HG03103 (cell line): ENCODE measurements around the gene INTS6L.

Experiments used
- ATAC-seq: cut with Tn5 transposase; IDR thresholded peaks from one replicate; pipeline ENCODE4 v1.9.1; 2021; ENCODE audit warnings: low read depth; ENCODE audit not compliant: unreplicated experiment

The INTS6L gene, protein sequence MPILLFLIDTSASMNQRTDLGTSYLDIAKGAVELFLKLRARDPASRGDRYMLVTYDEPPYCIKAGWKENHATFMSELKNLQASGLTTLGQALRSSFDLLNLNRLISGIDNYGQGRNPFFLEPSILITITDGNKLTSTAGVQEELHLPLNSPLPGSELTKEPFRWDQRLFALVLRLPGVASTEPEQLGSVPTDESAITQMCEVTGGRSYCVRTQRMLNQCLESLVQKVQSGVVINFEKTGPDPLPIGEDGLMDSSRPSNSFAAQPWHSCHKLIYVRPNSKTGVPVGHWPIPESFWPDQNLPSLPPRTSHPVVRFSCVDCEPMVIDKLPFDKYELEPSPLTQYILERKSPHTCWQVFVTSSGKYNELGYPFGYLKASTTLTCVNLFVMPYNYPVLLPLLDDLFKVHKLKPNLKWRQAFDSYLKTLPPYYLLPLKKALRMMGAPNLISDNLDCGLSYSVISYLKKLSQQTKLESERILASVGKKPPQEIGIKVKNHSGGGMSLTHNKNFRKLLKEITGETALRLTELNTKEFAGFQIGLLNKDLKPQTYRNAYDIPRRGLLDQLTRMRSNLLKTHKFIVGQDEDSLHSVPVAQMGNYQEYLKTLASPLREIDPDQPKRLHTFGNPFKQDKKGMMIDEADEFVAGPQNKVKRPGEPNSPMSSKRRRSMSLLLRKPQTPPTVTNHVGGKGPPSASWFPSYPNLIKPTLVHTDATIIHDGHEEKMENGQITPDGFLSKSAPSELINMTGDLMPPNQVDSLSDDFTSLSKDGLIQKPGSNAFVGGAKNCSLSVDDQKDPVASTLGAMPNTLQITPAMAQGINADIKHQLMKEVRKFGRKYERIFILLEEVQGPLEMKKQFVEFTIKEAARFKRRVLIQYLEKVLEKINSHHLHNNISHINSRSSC

GRCh38 chrX:135520553-135521404 is at the start of gene INTS6L:
Gene INTS6L, plus strand, starts transcription at chrX:135520660. Its CDS starts 333 bp downstream, at chrX:135520993.
- peak; percentile 69 for ATAC-seq

DNA sequence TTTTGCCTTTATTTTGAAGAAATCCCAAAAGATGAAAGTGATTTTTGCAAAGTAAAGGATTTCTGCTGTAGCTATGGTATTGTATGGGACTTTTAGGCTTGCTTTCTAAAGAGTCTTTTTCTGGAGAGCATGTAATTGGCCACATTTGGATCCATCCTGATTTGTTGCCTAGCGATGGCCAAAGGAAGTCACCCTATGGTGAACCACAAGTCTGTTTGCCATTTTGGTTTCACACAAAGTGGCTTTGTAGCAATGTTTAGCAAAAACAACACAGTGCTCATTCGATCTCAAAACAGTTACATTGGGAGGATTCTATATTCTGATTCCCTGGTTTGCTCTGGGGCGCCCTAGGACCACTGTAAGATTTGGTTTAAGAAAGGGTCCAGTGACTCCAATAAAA is 44.1 kb upstream of the INTS6L start:
- no peak for ATAC-seq

DNA sequence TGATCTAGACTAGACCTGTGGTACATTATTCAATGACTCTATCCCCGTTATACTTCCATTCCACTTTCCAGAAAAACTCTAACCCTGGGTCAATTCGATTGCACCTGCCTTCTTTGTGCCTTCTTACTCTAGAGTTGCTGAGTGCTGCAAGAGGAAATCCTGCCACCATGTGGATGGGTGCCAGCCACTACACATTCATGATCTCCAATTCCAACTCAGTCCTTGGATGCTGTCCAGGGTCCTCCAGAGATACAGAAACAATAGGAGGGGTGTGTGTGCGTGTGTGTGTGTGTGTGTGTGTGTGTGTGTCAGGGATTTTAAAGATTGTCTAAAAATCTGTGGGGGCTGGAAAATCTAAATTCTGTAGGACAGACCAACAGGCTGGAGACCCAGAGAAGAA is 42.9 kb upstream of the INTS6L start:
- ATAC-seq, result no peak

DNA sequence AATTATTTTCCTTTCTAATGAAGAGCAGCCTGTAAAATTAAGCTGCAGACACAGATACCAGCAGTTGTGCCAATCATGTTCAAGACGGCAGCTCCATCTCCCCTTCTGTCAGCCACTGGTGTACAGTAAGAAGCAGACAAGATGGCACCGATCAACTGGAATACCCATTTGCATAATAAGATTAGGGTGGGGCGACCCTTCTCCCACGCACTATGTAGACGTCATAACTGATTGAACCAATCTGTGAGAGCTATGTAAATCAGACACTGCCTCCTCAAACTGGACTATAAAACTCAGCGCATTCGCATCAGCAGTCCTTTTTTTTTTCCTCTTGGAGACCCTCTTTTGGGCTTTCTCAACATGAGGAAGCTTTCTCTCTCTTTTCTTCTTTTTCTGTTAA is 40.4 kb upstream of the INTS6L start:
- no peak for ATAC-seq

- ATAC-seq, result no peak
Measured at GRCh38 chrX:135481696-135482179, 38.7 kb upstream of the INTS6L start.

DNA sequence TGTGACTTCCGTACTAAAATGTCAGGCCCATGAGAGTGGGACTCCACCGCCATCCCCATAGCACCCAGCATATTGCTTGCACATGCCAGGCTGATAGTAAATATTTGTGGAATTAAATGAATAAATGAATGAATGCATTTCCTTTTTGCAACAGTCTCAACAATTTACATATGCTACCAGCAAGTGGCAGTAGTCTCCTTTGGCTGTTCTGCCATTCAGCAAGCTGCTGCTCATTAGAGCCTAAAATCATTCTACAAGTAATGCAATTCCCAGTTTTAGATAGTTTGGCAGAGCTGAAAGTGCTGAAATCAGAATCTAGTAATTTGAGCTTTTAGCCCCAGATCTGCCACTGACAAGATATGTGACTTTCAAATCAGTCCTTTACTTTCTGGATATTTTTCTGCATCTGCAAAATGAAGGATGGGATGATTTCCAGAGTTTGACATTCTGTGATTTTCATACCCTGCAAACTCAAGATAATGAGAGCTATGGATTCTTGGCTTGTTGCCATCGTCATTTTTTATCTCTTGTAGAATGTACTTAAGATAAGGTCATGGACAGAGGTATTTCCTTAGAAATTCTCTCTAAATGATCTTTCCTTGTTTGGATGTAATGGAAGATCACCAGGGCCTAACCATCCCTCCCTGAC is 35.7 kb upstream of the INTS6L start:
- ATAC-seq, result no peak

- ATAC-seq, result peak; percentile 87
Measured at GRCh38 chrX:135489542-135489941, 30.9 kb upstream of the INTS6L start.

GRCh38 chrX:135490979-135491514 is 29.4 kb upstream of the INTS6L start:
- ATAC-seq, result no peak

- no peak for ATAC-seq
Measured at GRCh38 chrX:135494453-135494852, 26.0 kb upstream of the INTS6L start.

DNA sequence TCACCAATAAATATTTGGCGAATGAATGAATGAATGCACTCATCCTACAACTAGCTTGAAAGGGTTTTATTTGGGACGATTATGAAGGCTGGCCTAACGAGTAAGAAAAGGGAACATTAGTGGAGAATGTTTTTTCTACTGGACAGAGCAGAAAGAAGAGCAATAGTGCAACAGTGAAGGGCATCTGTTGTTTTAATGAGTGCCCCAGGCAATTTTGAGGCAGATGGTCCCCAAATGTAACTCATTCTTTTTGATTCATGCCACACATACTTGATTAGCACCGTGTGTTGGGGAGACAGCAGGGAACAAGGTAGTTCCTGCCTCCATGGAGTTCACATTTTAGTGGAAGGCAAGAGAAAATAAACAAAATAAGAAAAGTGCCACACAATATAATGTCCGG is 22.7 kb upstream of the INTS6L start:
- no peak for ATAC-seq

DNA sequence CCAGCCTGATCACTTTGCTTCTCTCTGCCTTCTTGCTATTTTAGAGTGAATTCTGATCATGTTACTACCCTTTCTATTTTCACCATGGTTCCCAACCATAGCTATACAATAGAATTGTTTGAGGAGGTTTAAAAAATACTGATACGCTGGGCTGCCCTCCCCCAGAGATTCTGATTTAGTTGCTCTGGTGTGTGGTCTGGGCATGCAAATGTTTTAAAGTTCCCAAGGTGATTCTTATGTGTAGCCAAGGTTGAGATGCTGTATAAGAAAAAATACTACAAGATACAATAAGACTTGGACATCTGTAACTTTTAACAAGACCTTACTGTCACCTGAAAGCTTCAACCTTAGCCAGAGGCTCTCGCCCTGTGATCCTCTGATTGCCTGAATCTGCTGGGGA is 22.2 kb upstream of the INTS6L start:
- no peak for ATAC-seq

- ATAC-seq, result no peak
Measured at GRCh38 chrX:135505351-135505750, 15.1 kb upstream of the INTS6L start.

DNA sequence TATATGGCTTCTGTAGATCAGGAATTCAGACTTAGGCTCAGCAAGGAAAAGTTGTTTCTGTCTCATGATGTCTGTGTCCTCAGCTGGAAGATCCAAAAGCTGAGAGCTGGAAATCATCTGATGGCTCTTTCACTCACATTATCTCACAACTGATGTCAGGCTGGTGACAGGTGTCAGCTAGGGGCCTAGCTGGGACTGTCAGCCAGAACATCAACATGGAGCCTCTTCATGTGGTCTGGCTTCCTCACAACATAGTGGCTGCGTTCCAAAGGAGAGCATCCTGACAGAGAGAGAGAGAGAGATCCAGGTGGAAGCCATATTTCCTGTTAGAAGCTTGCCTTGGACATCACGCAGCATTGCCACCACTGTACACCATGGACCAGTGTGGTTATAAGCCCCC is 10.6 kb upstream of the INTS6L start:
- ATAC-seq, result no peak

GRCh38 chrX:135512508-135513129 is 7.8 kb upstream of the INTS6L start:
- no peak for ATAC-seq

GRCh38 chrX:135513130-135513515 is 7.3 kb upstream of the INTS6L start:
- no peak for ATAC-seq

GRCh38 chrX:135516376-135516775 is 4.1 kb upstream of the INTS6L start:
- no peak for ATAC-seq

GRCh38 chrX:135518161-135518560 is 2.3 kb upstream of the INTS6L start:
- ATAC-seq, result no peak

GRCh38 chrX:135520022-135520552 is 373 bp upstream of the INTS6L start:
- peak; percentile 1 for ATAC-seq
